Measurements from ENCODE around the gene ATP1A2. TPM values are rescaled to one million over a fixed set of nuclear protein-coding genes. Genes with fewer than 3 reads are reported as not detected.

Gene ATP1A2
- total RNA-seq, 1 donor from 2014 or later = 0.04 TPM

GRCh38 chr1:160136121-160136925 is 20.8 kb downstream of the ATP1A2 start:
- Histone ChIP-seq H3K4me3 (ENCODE audit: low read depth, low read length) (no peak overlapping the region), H3K27me3 (ENCODE audit: control insufficient read depth, insufficient read depth, low read length) (peaks cover 9% of the 10 kb centered on the region), H3K36me3 (ENCODE audit: control insufficient read depth, insufficient read depth, low read length) (no peaks in the 10 kb centered on the region)
- no peak for TF ChIP-seq CTCF (IDR thresholded peaks at IDR 0.05; ENCODE audit: insufficient read depth, low read length, poor library complexity, severe bottlenecking)
- DNase-seq (ENCODE audit: low read depth) = no peak

GRCh38 chr1:160136926-160137200 is 21.3 kb downstream of the ATP1A2 start:
- no peak for TF ChIP-seq CTCF (IDR thresholded peaks at IDR 0.05; ENCODE audit: insufficient read depth, low read length, poor library complexity, severe bottlenecking)
- H3K27me3 ChIP-seq (ENCODE audit: control insufficient read depth, insufficient read depth, low read length) = peaks cover 9% of the 10 kb centered on the region
- H3K36me3 ChIP-seq (ENCODE audit: control insufficient read depth, insufficient read depth, low read length) = no peaks in the 10 kb centered on the region
- no peak for DNase-seq (ENCODE audit: low read depth)
- H3K4me3 ChIP-seq (ENCODE audit: low read depth, low read length) = no peak overlapping the region

GRCh38 chr1:160137216-160137862 is 21.8 kb downstream of the ATP1A2 start:
- no peak for DNase-seq (ENCODE audit: low read depth)
- no peak for TF ChIP-seq CTCF (IDR thresholded peaks at IDR 0.05; ENCODE audit: insufficient read depth, low read length, poor library complexity, severe bottlenecking)
- Histone ChIP-seq H3K27me3 (ENCODE audit: control insufficient read depth, insufficient read depth, low read length) (peaks cover 6% of the 10 kb centered on the region), H3K4me3 (ENCODE audit: low read depth, low read length) (no peak overlapping the region), H3K36me3 (ENCODE audit: control insufficient read depth, insufficient read depth, low read length) (no peaks in the 10 kb centered on the region)

- Histone ChIP-seq H3K4me3 (ENCODE audit: low read depth, low read length) (no peak overlapping the region), H3K36me3 (ENCODE audit: control insufficient read depth, insufficient read depth, low read length) (no peaks in the 10 kb centered on the region), H3K27me3 (ENCODE audit: control insufficient read depth, insufficient read depth, low read length) (peaks cover 5% of the 10 kb centered on the region)
- no peak for DNase-seq (ENCODE audit: low read depth)
- TF ChIP-seq CTCF (IDR thresholded peaks at IDR 0.05; ENCODE audit: insufficient read depth, low read length, poor library complexity, severe bottlenecking) = no peak
Measured at GRCh38 chr1:160139840-160140239, 24.3 kb downstream of the ATP1A2 start.

GRCh38 chr1:160143695-160144094 is 28.1 kb downstream of the ATP1A2 start:
- TF ChIP-seq CTCF (IDR thresholded peaks at IDR 0.05; ENCODE audit: insufficient read depth, low read length, poor library complexity, severe bottlenecking) = no peak
- no peak for DNase-seq (ENCODE audit: low read depth)
- no peaks in the 10 kb centered on the region for H3K36me3 ChIP-seq (ENCODE audit: control insufficient read depth, insufficient read depth, low read length)
- H3K27me3 ChIP-seq (ENCODE audit: control insufficient read depth, insufficient read depth, low read length) = no peaks in the 10 kb centered on the region
- H3K4me3 ChIP-seq (ENCODE audit: low read depth, low read length) = no peak overlapping the region

All from kidney epithelial cell (primary cell).